Iris pigment epithelial cell (primary cell): Measurements from ENCODE around the gene NUDT19.
"Not testable (repeated sequence)": the region's sequence is repeated elsewhere in the genome, so short reads cannot be mapped to it uniquely, and the experiment has no call there.

Experiments
- DNase-seq: peaks from one replicate; pipeline ENCODE4 v3.0.0-alpha.2; 2011; ENCODE audit warnings: low read depth

NUDT19 gene

GRCh38 chr19:32675720-32676185, 15.9 kb upstream of the NUDT19 start, which contains the start of gene RGS9BP:
TSS of gene RGS9BP (plus strand) at chr19:32675848. CDS start at chr19:32676264, 416 bp downstream.
- DNase-seq: peak; percentile 72

- peak; percentile 22 for DNase-seq
Observed at GRCh38 chr19:32676186-32676894, 15.3 kb upstream of the NUDT19 start.

DNA sequence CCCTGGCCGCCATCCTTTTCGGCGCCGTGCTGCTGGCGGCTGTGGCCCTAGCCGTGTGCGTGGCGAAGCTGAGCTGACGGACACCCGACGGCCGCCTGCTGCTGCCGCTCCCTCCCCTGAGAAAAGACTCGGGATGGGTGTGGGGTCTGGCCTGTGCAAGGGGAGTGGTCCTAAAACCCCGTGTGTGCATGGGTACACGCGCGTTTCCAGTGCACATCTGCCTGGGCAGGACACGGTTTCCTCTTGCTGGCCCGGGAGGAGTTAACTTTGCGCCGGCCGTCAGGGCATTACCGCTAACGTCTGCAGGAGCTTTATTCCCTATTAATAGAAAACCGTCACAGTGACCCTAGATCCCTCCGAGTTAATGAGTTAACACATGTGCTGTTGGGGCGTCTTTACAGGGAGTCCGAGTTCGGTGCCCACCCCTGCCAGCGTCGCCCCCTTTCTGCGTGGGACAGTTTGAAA, 14.7 kb upstream of the NUDT19 start:
- DNase-seq: peak; percentile 25

GRCh38 chr19:32677657-32678056, 14.0 kb upstream of the NUDT19 start:
- peak; percentile 97 for DNase-seq

GRCh38 chr19:32680986-32681385, 10.6 kb upstream of the NUDT19 start:
- no peak for DNase-seq

DNA sequence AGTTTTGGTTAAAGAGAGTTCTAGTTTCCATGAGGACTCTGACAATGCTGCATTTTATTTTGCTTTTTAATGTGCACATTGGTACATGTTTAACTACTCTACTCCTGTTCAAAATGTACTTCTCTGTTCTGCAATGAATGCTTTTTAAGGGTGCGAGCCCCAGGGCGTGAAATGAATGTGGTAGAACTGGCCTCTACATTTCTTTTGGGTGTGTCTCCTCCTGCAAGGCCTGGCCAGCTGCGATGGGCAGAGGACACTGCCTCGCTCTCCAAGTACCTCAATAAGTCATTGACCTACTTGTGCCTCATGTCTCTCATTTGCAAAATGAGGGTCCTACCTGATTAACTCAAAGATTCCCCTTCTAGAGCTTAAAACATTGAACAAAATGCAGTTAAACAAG, 9.3 kb upstream of the NUDT19 start:
- DNase-seq: no peak

DNA sequence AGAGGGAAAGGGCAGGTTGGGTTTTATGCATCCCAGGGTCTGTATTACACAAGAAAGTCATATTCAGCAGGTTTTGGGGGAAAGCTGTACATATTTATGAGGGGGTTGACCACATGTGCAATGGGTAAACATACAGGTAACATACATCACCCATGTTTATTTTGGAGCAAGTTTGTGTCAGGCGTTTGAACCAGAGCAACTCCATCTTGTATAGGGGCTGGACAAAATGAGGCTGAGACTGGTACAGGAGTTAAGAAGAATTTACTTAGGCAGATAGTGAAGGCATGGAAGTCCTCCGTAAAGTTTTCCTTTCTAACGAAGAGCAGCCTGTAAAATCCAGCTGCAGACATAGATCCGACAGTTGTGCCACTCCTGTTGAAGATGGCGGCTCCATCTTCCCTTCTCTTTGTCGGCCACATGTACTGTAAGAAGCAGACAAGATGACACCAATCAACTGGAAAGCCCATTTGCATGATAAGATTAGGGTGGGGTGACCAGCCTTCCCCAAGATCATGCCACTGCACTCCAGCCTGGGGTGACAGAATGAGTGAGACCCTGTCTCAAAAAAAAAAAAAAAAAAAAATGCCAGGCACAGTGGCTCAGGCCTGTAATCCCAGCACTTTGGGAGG, 4.7 kb upstream of the NUDT19 start:
- no peak for DNase-seq

- DNase-seq: no peak
Observed at GRCh38 chr19:32687681-32688080, 3.9 kb upstream of the NUDT19 start.

DNA sequence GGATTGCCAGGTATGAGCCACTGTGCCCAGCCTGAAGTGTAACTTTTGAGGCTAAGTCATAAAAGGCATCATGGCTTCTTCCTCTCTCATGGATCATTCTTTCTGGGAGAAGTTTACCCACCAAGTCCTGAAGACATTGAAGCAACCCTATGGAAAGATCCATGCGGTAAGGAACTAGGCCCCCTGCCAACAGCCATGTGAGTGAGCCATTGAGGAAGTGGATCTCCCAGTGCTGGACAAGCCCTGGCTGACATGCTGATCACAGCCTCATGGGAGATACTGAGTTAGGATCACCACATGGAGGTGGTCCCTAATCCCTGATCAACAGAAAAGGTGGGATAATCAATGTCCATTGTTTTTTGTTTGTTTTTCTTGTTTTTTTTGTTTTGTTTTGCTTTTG, 3.3 kb upstream of the NUDT19 start:
- peak; percentile 16 for DNase-seq

- peak; percentile 84 for DNase-seq
Observed at GRCh38 chr19:32691952-32692726, 518 bp downstream of the NUDT19 start.

DNA sequence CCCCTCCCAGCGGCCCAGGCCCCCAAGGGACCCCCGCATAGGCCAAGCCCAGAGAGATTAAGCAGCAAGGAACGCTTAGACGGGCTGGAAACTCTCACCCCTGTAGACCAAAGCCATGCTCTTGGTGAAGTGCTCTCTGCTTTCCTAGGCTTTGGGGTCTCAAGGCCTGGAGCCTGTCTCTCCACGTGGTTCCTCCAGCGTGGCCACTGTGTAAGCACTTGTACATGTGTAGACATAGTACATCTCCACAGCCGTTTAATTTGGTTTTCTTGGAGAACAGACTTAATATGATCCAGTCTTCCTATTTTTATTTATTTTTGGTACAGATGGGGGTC, 1.1 kb downstream of the NUDT19 start:
- DNase-seq: no peak

DNA sequence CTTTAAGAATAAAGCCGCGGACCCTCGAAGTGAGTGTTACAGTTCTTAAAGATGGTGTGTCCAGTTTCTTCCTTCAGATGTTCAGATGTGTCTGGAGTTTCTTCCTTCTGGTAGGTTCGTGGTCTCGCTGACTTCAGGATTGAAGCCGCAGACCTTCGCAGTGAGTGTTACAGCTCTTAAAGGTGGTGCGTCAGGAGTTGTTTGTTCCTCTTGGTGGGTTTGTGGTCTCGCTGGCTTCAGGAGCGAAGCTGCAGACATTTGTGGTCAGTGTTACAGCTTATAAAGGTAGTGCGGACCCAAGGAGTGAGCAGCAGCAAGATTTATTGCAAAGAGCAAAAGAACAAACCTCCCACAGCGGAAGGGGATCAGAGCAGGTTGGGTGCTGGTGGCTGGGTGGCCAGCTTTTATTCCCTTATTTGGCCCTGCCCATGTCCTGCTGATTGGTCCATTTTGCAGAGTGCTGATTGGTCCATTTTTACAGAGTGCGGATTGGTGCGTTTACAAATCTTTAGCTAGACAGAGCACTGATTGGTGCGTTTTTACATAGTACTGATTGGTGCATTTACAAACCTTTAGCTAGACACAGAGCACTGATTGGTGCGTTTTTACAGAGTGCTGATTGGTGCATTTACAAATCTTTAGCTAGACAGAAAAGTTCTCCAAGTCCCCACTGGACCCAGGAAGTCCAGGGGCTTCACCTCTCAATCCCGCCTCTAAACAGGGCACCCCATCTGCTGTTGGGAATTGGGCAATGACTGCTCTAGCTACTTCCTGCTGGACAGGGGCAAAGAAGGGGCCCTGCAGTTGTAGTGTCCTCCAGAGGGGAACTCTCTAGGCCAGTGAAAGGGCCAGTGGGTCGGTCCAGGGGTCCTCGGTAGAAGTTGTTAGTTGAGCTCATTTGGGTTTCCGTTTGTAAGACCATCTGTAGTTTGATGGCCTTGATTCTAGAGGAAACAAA, 1.8 kb downstream of the NUDT19 start:
- not testable (repeated sequence) for DNase-seq

DNA sequence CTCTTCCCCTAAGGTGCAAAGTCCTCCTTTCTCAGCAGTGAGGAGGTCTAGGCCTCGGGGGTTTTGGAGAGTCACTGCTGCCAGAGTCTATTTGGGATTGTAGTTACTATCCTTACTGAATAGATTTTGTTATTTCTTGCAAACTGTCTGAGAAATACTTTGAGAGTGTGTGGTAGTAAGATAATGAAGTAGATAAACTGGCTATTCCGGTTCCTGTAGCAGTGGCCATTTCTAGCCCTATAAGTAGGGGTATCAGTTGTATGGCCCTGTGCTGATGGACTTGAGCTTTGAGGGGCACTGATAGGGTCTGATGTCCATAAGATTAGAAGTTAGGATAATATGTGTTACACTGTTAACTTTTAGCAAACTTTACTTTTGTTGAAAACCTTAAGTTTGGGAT, 2.7 kb downstream of the NUDT19 start:
- not testable (repeated sequence) for DNase-seq

DNA sequence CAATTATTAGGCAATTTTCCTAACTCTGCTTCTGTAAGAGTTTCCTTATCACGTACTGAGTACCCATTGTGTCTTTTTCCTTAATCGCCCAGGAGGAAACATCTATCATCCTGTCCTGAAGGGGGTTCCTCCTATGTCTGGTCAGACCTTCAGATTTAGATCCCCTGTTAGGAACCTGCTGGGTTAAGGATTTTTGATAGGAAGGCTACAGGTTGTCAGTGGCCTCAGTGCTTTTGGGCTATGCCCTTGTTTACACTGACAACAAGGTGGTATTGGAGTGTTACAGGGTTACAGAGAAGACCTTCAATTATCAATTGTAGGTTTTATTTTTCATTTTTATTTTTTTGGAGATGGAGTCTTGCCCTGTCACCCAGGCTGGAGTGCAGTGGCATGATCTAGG, 3.2 kb downstream of the NUDT19 start:
- not testable (repeated sequence) for DNase-seq

DNA sequence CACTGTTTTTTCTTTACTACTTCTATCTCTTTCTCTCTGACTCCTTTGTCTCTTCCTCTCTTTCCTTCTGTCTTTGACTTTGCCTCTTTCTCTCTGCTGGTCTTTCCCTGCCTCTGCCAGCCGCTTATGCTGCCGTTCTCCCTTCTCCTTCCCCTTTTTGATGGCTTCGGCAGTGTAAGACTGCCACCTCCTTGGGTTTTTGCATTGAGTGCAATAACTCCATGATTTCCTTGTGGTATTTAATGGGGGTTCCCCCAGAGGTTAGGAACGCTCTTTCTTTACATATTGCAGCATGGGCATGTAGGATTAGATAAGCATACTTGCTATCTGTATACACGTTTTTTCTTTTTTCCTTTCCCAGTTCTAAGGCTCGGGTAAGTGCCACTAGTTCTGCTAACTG, 3.9 kb downstream of the NUDT19 start:
- DNase-seq: not testable (repeated sequence)

DNA sequence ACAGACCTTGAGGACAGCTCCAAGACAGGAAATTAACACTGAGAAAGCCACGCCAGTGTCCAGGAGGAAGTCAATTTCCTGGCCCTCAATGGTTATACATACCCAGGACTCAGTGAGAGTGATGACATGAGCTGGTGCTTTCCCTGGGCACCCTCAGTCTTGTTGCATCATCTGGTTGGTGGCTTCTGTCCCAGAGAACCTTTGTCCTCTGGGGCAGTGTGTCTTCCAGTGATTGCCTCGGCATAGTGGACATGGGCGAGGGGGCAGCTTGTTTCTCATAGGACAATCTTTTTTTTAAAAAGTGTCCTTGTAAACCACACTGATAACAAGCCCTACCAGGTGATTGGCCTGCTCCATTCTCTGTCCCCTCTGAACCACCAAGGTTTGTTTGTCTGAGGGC, 5.2 kb downstream of the NUDT19 start:
- not testable (repeated sequence) for DNase-seq

GRCh38 chr19:32700129-32700528, 8.5 kb downstream of the NUDT19 start:
- DNase-seq: not testable (repeated sequence)

- no peak for DNase-seq
Observed at GRCh38 chr19:32702010-32702409, 10.4 kb downstream of the NUDT19 start.

- DNase-seq: not testable (repeated sequence)
Observed at GRCh38 chr19:32704006-32704405, 12.4 kb downstream of the NUDT19 start.

- no peak for DNase-seq
Observed at GRCh38 chr19:32708457-32708856, 16.8 kb downstream of the NUDT19 start.

GRCh38 chr19:32709032-32709431, 17.4 kb downstream of the NUDT19 start:
- no peak for DNase-seq

DNA sequence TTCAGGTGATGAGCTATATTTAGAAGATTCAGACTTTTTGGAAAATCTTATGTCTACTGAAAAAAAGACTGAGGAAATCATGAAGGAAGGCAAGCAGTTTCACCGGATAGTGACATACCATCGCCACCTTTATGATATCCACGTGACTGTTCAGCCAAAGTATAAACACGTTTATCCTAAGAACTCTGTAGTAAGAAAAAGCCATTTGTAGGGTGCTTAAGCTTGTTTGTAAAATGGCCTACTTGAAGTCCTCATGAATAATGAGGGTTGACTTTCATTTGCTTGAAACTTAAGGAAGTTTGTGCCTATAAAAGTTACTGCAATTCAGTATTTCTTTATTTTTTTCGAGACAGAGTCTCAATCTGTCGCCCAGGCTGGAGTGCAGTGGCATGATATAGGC, 20.1 kb downstream of the NUDT19 start:
- no peak for DNase-seq
